H1 (cell line): Measurements from ENCODE around the gene BAD. TPM values are rescaled to one million over a fixed set of nuclear protein-coding genes. Genes with fewer than 3 reads are reported as not detected.
A peak's percentile ranks its signal among the peaks of the same experiment; 100 is the strongest.

Experiments used
- ASH2L ChIP-seq: fragments of 200-600, 300-600 bp; sonication (generic); IDR thresholded peaks from one replicate; pipeline ENCODE4 v1.7.1; 2017; ENCODE audit warnings: low read length
- E2F6 ChIP-seq: IDR thresholded peaks from 2 replicates; pipeline ENCODE4 v1.6.1; 2012; ENCODE audit warnings: inconsistent platforms
- HDAC2 ChIP-seq, 2 experiments: fragments of 300-600 bp in 1 of 2; sonication (generic) in 1 of 2; IDR thresholded peaks; 2 replicates each; pipeline ENCODE4 v1.6.1; 2011 to 2012; ENCODE audit warnings: low read depth in 2 of 2, low read length in 2 of 2, mild to moderate bottlenecking in 2 of 2, moderate library complexity in 2 of 2, borderline replicate concordance in 1 of 2, inconsistent platforms in 1 of 2
- MAFK ChIP-seq: IDR thresholded peaks from 2 replicates; pipeline ENCODE4 v1.6.1; 2012; ENCODE audit warnings: low read depth, mild to moderate bottlenecking, improper control_type of control experiment, low read length
- MAX ChIP-seq: IDR thresholded peaks from 2 replicates; pipeline ENCODE4 v1.6.1; 2012; ENCODE audit warnings: inconsistent platforms
- SAP30 ChIP-seq: fragments of 300-600 bp; sonication (generic); IDR thresholded peaks from 2 replicates; pipeline ENCODE4 v1.7.1; 2012; ENCODE audit warnings: low read length, moderate library complexity, mild to moderate bottlenecking, inconsistent platforms; ENCODE audit not compliant: insufficient read depth, insufficient replicate concordance
- SIN3A ChIP-seq, 2 experiments: IDR thresholded peaks in 1 of 2; conservative IDR thresholded peaks in 1 of 2; 2 replicates each; pipeline ENCODE4 v1.6.1; 2011 to 2012; ENCODE audit warnings: low read length in 2 of 2, improper control_type of control experiment in 1 of 2, low read depth in 1 of 2, mild to moderate bottlenecking in 1 of 2
- SP1 ChIP-seq: IDR thresholded peaks from 2 replicates; pipeline ENCODE4 v1.6.1; 2011; ENCODE audit warnings: low read depth, low read length
- SP2 ChIP-seq: IDR thresholded peaks from 2 replicates; pipeline ENCODE4 v1.6.1; 2012; ENCODE audit warnings: mild to moderate bottlenecking, low read length, inconsistent platforms
- SP4 ChIP-seq: IDR thresholded peaks from 2 replicates; pipeline ENCODE4 v1.6.1; 2012; ENCODE audit warnings: low read length, inconsistent platforms
- SRF ChIP-seq: IDR thresholded peaks from 2 replicates; pipeline ENCODE4 v1.6.1; 2011; ENCODE audit warnings: mild to moderate bottlenecking, low read depth, low read length, moderate library complexity
- TAF1 ChIP-seq: IDR thresholded peaks from 2 replicates; pipeline ENCODE4 v1.6.1; 2011; ENCODE audit warnings: mild to moderate bottlenecking, low read depth, low read length
- polyA plus RNA-seq, 7 experiments: library from polyadenylated mRNA; depleted of rRNA in 3 of 7; stranded (reverse) in 5 of 7; unstranded in 2 of 7; fragments of >200 nt in 5 of 7; fragments of 200-250 nt in 2 of 7; gene quantifications; 1 replicate in 5 of 7; 2 replicates in 1 of 7; 4 replicates in 1 of 7; pipeline versions ENCODE4 v1.2.1 to v1.2.3, GENCODE V29; 2011 to 2013; ENCODE audit warnings: missing spikeins in 2 of 7, mixed read lengths in 2 of 7
- total RNA-seq: library from RNA; stranded (reverse); fragmentation: NEBNext Ultra II Directional; extraction: Animal tissue kit (Norgen Biotek cat#: 25700); gene quantifications from 2 replicates; pipeline ENCODE4 v1.2.1, GENCODE V29; 2021

BAD gene
- total and polyA plus RNA-seq, 2 of the 8 experiments (the other 6 are each of a cell fraction or from before 2014, with no cell fraction given), result 23.1 to 33.7 TPM

- TF ChIP-seq SP1 (peak; percentile 41; the same call in 1 of the 2 replicates), SP4 (no peak), SRF (no peak), SAP30 (peak; percentile 99), MAX (peak; percentile 75), ASH2L (peak; percentile 77), TAF1 (peak; percentile 45), E2F6 (peak; percentile 56; the same call in 1 of the 2 replicates), SP2 (0 out of 2 replicates have a peak, but pooled peaks have one; percentile 4), MAFK (no peak), HDAC2 (IDR thresholded peaks at IDR 0.05; ENCODE audit: borderline replicate concordance in 1 of 2, low read depth in 2 of 2, low read length in 2 of 2) (peak; percentile 38 to 66; a peak in 2 of 4 replicates), SIN3A (conservative IDR thresholded peaks at IDR 0.05 in 1 of 2, IDR thresholded peaks at IDR 0.05 in 1 of 2; ENCODE audit: low read depth in 1 of 2, low read length in 2 of 2) (peak in 1 of 2 experiments; percentile 92; a peak in 2 of 4 replicates)
Observed at GRCh38 chr11:64246871-64247728, 37.4 kb downstream of the BAD start, which contains the start of gene PPP1R14B (continued).
